Measurements from ENCODE around the gene ADGRB3. TPM values are rescaled to one million over a fixed set of nuclear protein-coding genes. Genes with fewer than 3 reads are reported as not detected.
A peak's percentile ranks its signal among the peaks of the same experiment; 100 is the strongest.

Gene ADGRB3
- polyA plus RNA-seq, 2 of the 4 experiments (the other 2 are of a cell fraction), result not detected

DNA sequence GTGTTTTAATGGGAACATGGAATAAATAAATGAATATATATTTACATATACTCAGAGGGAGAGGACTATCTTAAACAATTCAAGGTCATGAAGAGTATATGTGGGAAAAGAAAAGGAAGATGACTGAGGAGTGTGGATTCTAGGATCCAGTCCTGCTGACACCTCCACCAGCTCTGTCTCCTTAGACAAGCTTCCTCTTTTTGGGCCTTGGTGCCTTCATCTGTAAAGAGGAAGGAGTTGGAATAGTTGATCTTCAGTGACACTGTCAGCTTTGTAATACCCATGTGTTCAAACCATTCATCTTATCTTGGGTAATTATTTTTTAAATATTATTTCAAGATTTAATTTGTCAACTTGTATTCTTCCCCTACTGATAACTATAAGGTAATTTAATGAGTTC lies 338.0 kb downstream of the ADGRB3 start:
- no peak for FAIRE-seq
- ATAC-seq, result no peak
- no peak overlapping the region for H3K4me2 ChIP-seq
- 0 out of 3 replicates have a peak, but pooled peaks cover 4% of the 10 kb centered on the region for H3K4me1 ChIP-seq
- POLR2A ChIA-PET, result no interaction called here
- no peak for DNase-seq (ENCODE audit: low read depth in 1 of 2, low spot score in 1 of 2)
- CTCF ChIA-PET, result no interaction called here
- no peak overlapping the region for H3K27ac ChIP-seq
- H3K9me3 ChIP-seq, result no peaks in the 10 kb centered on the region
- no peak for TF ChIP-seq ZFP36 (IDR thresholded peaks at IDR 0.05; ENCODE audit: borderline replicate concordance, partially characterized antibody)
- no peak for TF ChIP-seq EHF (CRISPR knock-in tag; IDR thresholded peaks at IDR 0.05)
- no peak for TF ChIP-seq POLR2A (IDR thresholded peaks at IDR 0.05; ENCODE audit: low read length)
- TF ChIP-seq ATOH8 (CRISPR knock-in tag; IDR thresholded peaks at IDR 0.05; ENCODE audit: low read depth), result no peak
- no peak for TF ChIP-seq E2F6 (IDR thresholded peaks at IDR 0.05; ENCODE audit: borderline replicate concordance, low read depth)
- TF ChIP-seq TP53 (CRISPR knock-in tag; IDR thresholded peaks at IDR 0.05), result no peak
- no peak for TF ChIP-seq FOXS1 (CRISPR knock-in tag; IDR thresholded peaks at IDR 0.05)
- no peak overlapping the region for H3K4me3 ChIP-seq

- peak in 1 of 2 experiments; percentile 17 for DNase-seq (ENCODE audit: low read depth in 1 of 2, low spot score in 1 of 2)
- Histone ChIP-seq H3K4me1 (0 out of 3 replicates have a peak, but pooled peaks cover 4% of the 10 kb centered on the region), H3K9me3 (no peaks in the 10 kb centered on the region), H3K4me2 (no peak overlapping the region), H3K4me3 (no peak overlapping the region), H3K27ac (no peak overlapping the region)
- TF ChIP-seq SMC3 (IDR thresholded peaks at IDR 0.05) (peak; percentile 32; the same call in 2 of the 3 replicates), RAD21 (conservative IDR thresholded peaks at IDR 0.05 in 1 of 2, IDR thresholded peaks at IDR 0.05 in 1 of 2) (peak; percentile 33 to 42; a peak in 2 of 5 replicates), EHF (CRISPR knock-in tag; IDR thresholded peaks at IDR 0.05) (no peak)
- TF ChIP-seq, protein P1, sequence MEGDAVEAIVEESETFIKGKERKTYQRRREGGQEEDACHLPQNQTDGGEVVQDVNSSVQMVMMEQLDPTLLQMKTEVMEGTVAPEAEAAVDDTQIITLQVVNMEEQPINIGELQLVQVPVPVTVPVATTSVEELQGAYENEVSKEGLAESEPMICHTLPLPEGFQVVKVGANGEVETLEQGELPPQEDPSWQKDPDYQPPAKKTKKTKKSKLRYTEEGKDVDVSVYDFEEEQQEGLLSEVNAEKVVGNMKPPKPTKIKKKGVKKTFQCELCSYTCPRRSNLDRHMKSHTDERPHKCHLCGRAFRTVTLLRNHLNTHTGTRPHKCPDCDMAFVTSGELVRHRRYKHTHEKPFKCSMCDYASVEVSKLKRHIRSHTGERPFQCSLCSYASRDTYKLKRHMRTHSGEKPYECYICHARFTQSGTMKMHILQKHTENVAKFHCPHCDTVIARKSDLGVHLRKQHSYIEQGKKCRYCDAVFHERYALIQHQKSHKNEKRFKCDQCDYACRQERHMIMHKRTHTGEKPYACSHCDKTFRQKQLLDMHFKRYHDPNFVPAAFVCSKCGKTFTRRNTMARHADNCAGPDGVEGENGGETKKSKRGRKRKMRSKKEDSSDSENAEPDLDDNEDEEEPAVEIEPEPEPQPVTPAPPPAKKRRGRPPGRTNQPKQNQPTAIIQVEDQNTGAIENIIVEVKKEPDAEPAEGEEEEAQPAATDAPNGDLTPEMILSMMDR (IDR thresholded peaks at IDR 0.05), result peak; percentile 26; the same call in 1 of the 3 replicates
- CTCF ChIA-PET, result no interaction called here
- FAIRE-seq, result no peak
- ATAC-seq, result peak in 1 of 2 experiments; percentile 40; a peak in 2 of 6 replicates
- POLR2A ChIA-PET, result no interaction called here
- 0% methylated on average over 2 of the region's 2 CpGs for WGBS (ENCODE audit: missing lambda C conversion rate)
Observed at GRCh38 chr6:68975064-68975463, 340.0 kb downstream of the ADGRB3 start.

GRCh38 chr6:68975816-68976215 lies 340.7 kb downstream of the ADGRB3 start:
- Histone ChIP-seq H3K4me2 (no peak overlapping the region), H3K4me3 (no peak overlapping the region), H3K9me3 (no peaks in the 10 kb centered on the region), H3K27ac (no peak overlapping the region), H3K4me1 (0 out of 3 replicates have a peak, but pooled peaks cover 4% of the 10 kb centered on the region)
- ChIA-PET CTCF (no interaction called here), POLR2A (no interaction called here)
- TF ChIP-seq FOSL2 (IDR thresholded peaks at IDR 0.05), result no peak
- no peak for TF ChIP-seq FOSL2 (CRISPR knock-in tag; IDR thresholded peaks at IDR 0.05)
- TF ChIP-seq SREBF2 (IDR thresholded peaks at IDR 0.05), result no peak
- TF ChIP-seq CHD4 (IDR thresholded peaks at IDR 0.05; ENCODE audit: borderline replicate concordance), result no peak
- TF ChIP-seq ELK1 (IDR thresholded peaks at IDR 0.05; ENCODE audit: low read depth, low read length), result no peak
- no peak for TF ChIP-seq USF2 (IDR thresholded peaks at IDR 0.05)
- no peak for TF ChIP-seq FOXS1 (CRISPR knock-in tag; IDR thresholded peaks at IDR 0.05)
- no peak for TF ChIP-seq SMC3 (IDR thresholded peaks at IDR 0.05)
- no peak for TF ChIP-seq TFCP2L1 (CRISPR knock-in tag; IDR thresholded peaks at IDR 0.05)
- no peak for TF ChIP-seq RAD21 (conservative IDR thresholded peaks at IDR 0.05 in 1 of 2, IDR thresholded peaks at IDR 0.05 in 1 of 2)
- no peak for TF ChIP-seq MAFK (IDR thresholded peaks at IDR 0.05; ENCODE audit: partially characterized antibody)
- no peak for TF ChIP-seq NFE2L2 (conservative IDR thresholded peaks at IDR 0.05; ENCODE audit: low read length)
- TF ChIP-seq JUNB (IDR thresholded peaks at IDR 0.05), result no peak
- no peak for TF ChIP-seq CBX8 (IDR thresholded peaks at IDR 0.05)
- no peak for TF ChIP-seq PBX3 (IDR thresholded peaks at IDR 0.05)
- DNase-seq (ENCODE audit: low read depth in 1 of 2, low spot score in 1 of 2) (no peak), ATAC-seq (no peak), FAIRE-seq (no peak)

Measured in A549 (cell line).